ENCODE measurements around the gene RIPPLY3. TPM values are rescaled to one million over a fixed set of nuclear protein-coding genes. Genes with fewer than 3 reads are reported as not detected.
"Not testable (repeated sequence)": the region's sequence is repeated elsewhere in the genome, so short reads cannot be mapped to it uniquely, and the experiment has no call there.

RIPPLY3 gene
- total RNA-seq, 1 donor from 2014 or later = 0.44 TPM

- intact Hi-C loops (cut with DNase I) = no loop called here
Observed at GRCh38 chr21:37028570-37028969, 22.1 kb downstream of the RIPPLY3 start.

GRCh38 chr21:37030864-37031263 is 24.4 kb downstream of the RIPPLY3 start:
- Histone ChIP-seq H3K4me1 (no peaks in the 10 kb centered on the region), H3K27me3 (ENCODE audit: low read depth) (no peaks in the 10 kb centered on the region), H3K4me3 (no peak overlapping the region), H3K27ac (no peak overlapping the region), H3K9me3 (no peaks in the 10 kb centered on the region), H3K36me3 (no peaks in the 10 kb centered on the region)
- intact Hi-C loops (cut with DNase I) = no loop called here
- no peak for TF ChIP-seq CTCF (IDR thresholded peaks at IDR 0.05)
- ATAC-seq (no peak), DNase-seq (no peak)

More at GRCh38 chr21:37028570-37028969, 22.1 kb downstream of the RIPPLY3 start:
- ATAC-seq = no peak
- Histone ChIP-seq H3K36me3 (no peaks in the 10 kb centered on the region), H3K4me1 (no peaks in the 10 kb centered on the region), H3K27me3 (ENCODE audit: low read depth) (no peaks in the 10 kb centered on the region), H3K4me3 (no peak overlapping the region), H3K9me3 (no peaks in the 10 kb centered on the region), H3K27ac (no peak overlapping the region)
- no peak for TF ChIP-seq CTCF (IDR thresholded peaks at IDR 0.05)
- DNase-seq = no peak

- Histone ChIP-seq H3K27ac (no peak overlapping the region), H3K9me3 (no peaks in the 10 kb centered on the region), H3K4me3 (no peak overlapping the region), H3K36me3 (no peaks in the 10 kb centered on the region), H3K4me1 (no peaks in the 10 kb centered on the region), H3K27me3 (ENCODE audit: low read depth) (no peaks in the 10 kb centered on the region)
- intact Hi-C loops (cut with DNase I) = no loop called here
- no peak for DNase-seq
- no peak for ATAC-seq
- TF ChIP-seq CTCF (IDR thresholded peaks at IDR 0.05) = no peak
Observed at GRCh38 chr21:37032293-37032692, 25.8 kb downstream of the RIPPLY3 start.

- H3K36me3 ChIP-seq = no peaks in the 10 kb centered on the region
- no peaks in the 10 kb centered on the region for H3K4me1 ChIP-seq
- TF ChIP-seq CTCF (IDR thresholded peaks at IDR 0.05) = no peak
- H3K27ac ChIP-seq = no peak overlapping the region
- H3K27me3 ChIP-seq (ENCODE audit: low read depth) = no peaks in the 10 kb centered on the region
- H3K9me3 ChIP-seq = no peaks in the 10 kb centered on the region
- intact Hi-C loops (cut with DNase I) = no loop called here
- ATAC-seq (no peak), DNase-seq (no peak)
- no peak overlapping the region for H3K4me3 ChIP-seq
Observed at GRCh38 chr21:37032877-37033471, 26.5 kb downstream of the RIPPLY3 start.

- H3K4me3 ChIP-seq; intact Hi-C loops (cut with DNase I); H3K27me3 ChIP-seq (ENCODE audit: low read depth); H3K9me3 ChIP-seq; DNase-seq; H3K4me1 ChIP-seq; ATAC-seq; H3K27ac ChIP-seq; H3K36me3 ChIP-seq: not testable (repeated sequence)
Observed at GRCh38 chr21:37034394-37034793, 27.9 kb downstream of the RIPPLY3 start.

- DNase-seq (no peak), ATAC-seq (no peak)
- no peaks in the 10 kb centered on the region for H3K36me3 ChIP-seq
- intact Hi-C loops (cut with DNase I) = no loop called here
- TF ChIP-seq CTCF (IDR thresholded peaks at IDR 0.05) = no peak
- H3K27ac ChIP-seq = no peak overlapping the region
- H3K4me3 ChIP-seq = no peak overlapping the region
- no peaks in the 10 kb centered on the region for H3K4me1 ChIP-seq
- H3K27me3 ChIP-seq (ENCODE audit: low read depth) = no peaks in the 10 kb centered on the region
- H3K9me3 ChIP-seq = no peaks in the 10 kb centered on the region
Observed at GRCh38 chr21:37036177-37036576, 29.7 kb downstream of the RIPPLY3 start.

Data from lower lobe of right lung (tissue), 2 donors.